NCI-H1694 treated with DMSO at 0.1 percent for 48 hours (cell line): ENCODE results near the gene OLIG2.
A peak's percentile ranks its signal among the peaks of the same experiment; 100 is the strongest.

ENCODE experiments used
- DNase-seq: peaks from one replicate; lab custom pipeline; 2025; lab: John Stamatoyannopoulos, UW

The OLIG2 gene

DNA sequence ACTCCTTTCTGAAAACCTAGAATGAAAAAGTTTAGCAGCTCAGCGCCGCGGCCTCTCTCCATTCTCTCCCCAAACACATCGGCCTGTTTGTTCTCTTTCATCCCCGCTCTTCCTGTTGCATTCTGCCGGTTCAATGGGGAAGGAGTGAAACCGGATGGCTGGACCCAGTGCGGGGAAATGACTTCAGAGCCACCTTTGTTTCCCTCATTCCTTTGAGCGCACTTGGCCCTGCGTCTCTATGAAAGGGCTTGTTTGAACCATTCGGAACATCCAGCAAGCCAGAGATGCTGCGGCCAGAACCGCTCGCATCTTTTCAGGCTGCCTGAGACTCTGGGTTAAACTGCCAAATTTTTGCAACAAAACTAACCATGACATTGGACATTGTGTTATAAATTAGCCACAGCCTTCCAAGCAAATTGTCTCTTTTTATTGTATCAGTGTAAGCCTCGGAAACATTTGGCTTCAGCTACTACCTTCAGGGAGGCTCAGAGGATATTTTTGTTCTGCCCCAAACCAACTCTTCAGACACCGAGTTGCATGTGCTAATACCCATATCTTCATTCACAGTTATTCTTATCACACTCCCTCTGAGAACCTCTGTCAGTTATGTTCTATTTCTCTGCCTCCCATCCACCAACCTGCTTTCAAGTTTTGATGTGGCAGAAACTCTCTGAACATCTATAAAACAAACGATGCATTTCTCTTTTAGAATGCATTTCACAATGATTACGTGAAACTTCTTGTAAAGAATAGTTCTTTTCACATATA, 39.1 kb downstream of the OLIG2 start:
- no peak for DNase-seq

DNA sequence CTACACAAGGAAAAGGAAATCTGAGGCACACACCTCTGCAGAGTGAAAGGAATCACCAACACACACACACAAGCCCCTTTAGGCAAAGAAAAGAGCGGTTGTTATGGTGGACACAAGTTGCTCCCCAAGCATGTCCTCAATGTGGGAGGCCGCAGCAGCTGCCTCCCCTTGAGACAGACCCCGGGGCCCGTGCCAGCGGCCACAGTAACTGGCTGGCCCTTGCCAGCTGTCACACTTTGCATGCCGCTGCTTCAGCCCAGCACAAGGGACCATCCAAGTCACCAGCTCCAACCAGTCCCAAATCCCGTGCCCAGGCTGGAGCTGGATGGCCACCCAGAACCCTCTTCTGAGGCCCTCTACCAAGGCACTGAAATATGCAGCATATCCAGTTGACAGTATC, 41.3 kb downstream of the OLIG2 start:
- no peak for DNase-seq

DNA sequence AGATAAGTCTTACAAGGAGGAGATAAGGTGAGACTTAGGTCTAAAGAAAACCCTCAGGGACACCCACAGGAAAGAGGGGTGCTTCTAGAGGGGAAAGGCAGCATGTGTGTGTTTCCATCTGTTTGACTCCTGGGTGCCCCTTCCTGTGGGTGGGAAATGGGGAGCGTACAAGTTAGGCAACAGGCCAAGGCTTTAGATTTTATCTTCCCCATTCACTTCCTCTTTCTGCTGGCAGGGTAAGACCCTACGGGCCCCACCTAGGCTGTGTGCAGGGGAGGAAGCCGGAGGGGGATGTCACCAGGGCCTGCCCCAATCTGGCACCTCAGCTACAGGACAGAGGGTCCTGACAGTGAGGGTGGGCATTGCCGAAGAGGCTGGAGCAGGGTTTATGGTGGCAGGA, 41.7 kb downstream of the OLIG2 start:
- no peak for DNase-seq

DNA sequence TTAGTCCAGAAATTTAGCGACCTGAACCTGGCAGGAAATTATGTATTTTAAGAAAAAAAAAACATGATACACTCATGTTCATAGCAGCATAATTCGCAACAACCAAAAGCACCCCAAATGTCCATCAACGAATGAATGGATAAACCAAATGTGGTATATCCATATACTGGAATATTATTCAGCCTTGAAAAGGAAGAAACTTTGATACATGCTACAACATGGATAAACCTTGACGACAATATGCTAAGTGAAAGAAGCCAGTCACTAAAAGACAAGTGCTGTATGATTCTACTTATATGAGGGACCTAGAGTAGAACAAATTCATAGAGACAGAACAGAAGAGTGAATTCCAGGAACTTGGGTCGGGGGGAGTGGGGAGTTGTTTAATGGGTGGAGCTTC, 43.5 kb downstream of the OLIG2 start:
- no peak for DNase-seq

DNA sequence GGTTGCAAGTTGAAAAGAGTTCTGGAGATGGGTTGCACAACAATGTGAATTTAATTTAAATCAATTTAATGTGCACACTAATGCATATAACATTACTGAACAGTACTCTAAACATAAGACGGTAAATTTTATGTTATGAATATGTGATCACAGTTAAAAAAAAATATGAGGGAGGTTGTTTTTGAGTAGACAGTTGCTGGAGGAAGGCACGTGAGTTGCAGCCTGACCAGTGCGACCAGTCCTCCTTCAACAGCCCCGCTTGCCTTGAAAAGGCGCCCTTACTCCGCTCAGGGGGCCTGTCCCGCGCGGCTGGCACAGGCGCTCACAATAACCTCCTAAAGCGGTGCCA, 43.9 kb downstream of the OLIG2 start:
- DNase-seq: no peak

DNA sequence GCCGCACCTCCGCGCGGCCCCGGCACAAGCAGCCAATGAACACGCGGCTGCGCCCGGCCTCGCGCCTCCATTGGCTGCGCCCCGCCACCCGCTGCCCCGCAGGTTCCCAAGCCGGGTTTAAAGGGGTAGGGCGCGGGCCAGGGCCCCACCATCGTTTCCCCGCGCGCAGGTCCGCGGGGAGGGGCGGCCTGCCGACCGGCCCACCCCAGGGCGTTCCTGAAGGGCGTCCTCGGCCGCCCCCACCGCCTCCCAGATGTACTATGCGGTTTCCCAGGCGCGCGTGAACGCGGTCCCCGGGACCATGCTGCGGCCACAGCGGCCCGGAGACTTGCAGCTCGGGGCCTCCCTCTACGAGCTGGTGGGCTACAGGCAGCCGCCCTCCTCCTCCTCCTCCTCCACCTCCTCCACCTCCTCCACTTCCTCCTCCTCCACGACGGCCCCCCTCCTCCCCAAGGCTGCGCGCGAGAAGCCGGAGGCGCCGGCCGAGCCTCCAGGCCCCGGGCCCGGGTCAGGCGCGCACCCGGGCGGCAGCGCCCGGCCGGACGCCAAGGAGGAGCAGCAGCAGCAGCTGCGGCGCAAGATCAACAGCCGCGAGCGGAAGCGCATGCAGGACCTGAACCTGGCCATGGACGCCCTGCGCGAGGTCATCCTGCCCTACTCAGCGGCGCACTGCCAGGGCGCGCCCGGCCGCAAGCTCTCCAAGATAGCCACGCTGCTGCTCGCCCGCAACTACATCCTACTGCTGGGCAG, 44.4 kb downstream of the OLIG2 start, which contains the start of gene OLIG1:
Gene OLIG1, plus strand, starts transcription at position 148 of the 750 bp plus-strand sequence. Its CDS starts 106 bp downstream, at position 254.
- DNase-seq: peak; percentile 58

DNA sequence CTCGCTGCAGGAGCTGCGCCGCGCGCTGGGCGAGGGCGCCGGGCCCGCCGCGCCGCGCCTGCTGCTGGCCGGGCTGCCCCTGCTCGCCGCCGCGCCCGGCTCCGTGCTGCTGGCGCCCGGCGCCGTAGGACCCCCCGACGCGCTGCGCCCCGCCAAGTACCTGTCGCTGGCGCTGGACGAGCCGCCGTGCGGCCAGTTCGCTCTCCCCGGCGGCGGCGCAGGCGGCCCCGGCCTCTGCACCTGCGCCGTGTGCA, 44.9 kb downstream of the OLIG2 start:
- DNase-seq: no peak

DNA sequence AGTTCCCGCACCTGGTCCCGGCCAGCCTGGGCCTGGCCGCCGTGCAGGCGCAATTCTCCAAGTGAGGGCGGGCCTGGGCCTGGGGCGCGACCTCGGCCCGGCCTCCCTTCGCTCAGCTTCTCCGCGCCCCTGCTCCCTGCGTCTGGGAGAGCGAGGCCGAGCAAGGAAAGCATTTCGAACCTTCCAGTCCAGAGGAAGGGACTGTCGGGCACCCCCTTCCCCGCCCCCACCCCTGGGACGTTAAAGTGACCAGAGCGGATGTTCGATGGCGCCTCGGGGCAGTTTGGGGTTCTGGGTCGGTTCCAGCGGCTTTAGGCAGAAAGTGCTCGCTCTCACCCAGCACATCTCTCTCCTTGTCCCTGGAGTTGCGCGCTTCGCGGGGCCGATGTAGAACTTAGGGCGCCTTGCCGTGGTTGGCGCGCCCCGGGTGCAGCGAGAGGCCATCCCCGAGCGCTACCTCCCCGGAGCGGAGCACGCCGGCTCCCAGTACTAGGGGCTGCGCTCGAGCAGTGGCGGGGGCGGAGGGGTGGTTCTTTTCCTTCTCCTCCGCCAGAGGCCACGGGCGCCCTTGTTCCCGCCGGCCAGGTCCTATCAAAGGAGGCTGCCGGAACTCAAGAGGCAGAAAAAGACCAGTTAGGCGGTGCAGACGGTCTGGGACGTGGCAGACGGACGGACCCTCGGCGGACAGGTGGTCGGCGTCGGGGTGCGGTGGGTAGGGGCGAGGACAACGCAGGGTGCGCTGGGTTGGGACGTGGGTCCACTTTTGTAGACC, 45.4 kb downstream of the OLIG2 start:
- no peak for DNase-seq

DNA sequence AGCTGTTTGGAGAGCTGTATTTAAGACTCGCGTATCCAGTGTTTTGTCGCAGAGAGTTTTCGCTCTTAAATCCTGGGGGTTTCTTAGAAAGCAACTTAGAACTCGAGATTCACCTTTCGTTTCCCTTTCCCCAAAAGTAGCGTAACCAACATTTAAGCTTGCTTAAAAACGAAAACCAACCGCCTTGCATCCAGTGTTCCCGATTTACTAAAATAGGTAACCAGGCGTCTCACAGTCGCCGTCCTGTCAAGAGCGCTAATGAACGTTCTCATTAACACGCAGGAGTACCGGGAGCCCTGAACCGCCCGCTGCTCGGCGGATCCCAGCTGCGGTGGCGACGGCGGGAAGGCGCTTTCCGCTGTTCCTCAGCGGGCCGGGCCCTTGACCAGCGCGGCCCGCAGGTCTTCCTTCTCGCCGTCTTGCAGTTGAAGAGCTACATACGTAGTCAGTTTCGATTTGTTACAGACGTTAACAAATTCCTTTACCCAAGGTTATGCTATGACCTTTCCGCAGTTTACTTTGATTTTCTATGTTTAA, 46.1 kb downstream of the OLIG2 start:
- DNase-seq: no peak

DNA sequence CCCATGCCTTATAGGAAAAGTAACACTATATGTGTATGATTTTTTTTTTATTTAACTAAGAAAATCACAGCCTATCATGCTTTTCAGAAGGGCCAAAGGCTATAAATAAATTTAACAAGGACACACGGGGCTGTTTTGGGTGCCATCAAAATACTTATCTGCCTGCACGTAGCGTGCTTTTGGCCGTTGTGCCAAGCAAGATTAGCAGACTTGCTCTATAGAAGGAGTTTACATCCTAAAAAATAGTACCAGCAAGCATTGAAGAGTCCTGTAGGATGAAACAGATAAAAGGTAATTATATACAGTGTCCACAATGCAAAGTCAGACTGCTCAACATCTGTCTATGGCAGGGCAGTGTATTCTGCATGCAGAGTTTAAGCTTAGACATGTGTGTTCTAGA, 47.9 kb downstream of the OLIG2 start:
- no peak for DNase-seq

DNA sequence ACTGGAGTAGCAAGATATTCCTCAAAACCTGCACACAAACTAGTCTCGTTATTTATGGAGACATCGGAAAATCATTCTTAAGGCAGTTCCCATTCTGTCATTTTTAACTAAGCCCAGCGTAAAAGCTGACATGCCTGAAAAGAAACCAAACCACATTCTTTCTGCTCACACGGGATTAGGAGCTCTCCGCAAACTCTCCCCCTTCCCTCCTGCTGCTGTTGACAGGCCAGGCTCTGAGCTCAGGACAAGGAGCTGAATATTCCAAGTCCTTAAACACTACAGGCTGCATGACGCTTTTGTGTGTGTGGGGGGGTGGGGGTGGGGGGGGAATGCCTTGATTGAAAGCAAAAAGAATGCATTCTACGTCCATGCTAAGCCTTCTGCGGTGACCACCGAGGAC, 49.4 kb downstream of the OLIG2 start:
- DNase-seq: no peak

DNA sequence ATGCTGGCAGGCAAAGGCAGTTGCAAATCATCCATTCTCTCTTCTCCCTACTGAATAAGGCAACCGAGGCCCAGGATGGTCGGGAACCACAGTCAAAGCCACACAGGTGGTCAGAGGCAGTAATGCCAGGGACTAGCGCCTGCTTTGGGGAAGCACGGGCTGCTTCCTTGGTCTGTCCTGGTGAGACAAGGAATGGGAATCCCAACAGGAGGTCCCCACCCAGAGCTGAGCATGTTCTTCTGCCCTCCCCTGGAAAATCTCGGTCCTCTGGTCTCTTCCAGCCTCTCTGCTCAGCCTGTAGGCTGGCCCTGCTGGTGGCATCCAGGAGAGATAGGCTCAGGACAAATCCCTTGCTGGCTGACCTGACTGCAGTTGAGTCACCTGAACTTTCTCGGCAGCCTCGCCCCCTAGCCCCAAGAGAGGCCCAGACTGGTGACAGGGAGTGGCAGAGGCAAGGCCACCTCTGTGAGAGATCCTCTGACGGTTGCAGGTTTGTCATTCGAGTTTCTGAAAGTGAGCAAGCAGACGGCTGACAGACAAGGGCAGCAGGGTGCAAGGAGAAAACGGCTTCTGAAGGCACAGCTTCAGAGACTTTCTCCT, 50.0 kb downstream of the OLIG2 start:
- no peak for DNase-seq

DNA sequence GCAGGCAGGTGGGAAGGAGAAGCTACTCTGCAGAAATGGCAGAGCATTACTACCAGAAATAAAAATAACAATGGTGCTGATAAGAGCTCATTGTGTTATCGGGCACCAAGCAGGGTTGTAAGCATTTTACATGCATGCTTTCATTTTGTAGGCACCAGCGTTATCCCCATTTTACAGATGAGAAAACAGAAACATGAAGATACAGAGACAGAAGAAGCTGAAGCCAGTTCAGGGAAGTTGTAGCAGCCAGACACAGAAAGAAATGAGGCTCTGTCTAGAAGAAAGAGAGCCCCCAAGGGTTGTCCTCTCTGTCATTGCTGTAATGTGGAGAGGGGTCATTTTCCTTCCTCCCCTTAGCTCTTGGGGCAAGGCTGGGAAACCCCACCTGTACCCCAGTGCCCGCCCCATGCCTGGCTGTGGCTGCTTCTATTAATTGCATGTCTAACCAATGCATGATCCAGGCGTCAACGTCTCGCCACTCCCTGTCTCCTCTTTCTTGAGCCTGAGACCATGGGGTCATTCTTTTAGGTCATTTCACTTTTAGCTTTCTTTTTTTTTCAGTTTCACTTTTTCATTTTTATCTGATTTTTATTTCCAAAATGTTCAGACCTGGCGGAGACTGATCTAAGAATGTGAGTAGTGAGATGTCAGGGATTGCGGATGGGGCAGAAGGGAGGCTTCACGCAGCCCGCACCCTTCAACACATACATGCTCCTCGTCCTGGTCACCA, 51.0 kb downstream of the OLIG2 start:
- DNase-seq: no peak
